ENCODE data around the gene RPUSD3.

DNA sequence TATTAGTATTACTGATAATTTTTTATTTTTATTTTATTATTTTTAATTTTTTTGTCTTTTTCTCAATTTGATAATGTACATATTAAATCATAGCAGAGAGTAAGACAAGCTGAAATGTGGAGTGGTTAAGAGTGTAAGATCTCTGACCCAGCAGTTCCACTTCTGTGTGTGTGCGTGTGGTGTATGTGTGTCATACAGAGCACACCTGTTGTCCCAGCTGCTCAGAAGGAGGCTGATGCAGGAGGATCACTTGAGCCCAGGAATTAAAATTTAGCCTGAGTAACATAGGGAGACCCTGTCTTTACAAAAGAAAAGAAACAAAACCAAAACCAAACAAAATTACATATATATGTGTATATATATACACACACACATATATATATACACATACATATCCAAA is 37.6 kb upstream of the RPUSD3 start:
- TF ChIP-seq, protein P1, sequence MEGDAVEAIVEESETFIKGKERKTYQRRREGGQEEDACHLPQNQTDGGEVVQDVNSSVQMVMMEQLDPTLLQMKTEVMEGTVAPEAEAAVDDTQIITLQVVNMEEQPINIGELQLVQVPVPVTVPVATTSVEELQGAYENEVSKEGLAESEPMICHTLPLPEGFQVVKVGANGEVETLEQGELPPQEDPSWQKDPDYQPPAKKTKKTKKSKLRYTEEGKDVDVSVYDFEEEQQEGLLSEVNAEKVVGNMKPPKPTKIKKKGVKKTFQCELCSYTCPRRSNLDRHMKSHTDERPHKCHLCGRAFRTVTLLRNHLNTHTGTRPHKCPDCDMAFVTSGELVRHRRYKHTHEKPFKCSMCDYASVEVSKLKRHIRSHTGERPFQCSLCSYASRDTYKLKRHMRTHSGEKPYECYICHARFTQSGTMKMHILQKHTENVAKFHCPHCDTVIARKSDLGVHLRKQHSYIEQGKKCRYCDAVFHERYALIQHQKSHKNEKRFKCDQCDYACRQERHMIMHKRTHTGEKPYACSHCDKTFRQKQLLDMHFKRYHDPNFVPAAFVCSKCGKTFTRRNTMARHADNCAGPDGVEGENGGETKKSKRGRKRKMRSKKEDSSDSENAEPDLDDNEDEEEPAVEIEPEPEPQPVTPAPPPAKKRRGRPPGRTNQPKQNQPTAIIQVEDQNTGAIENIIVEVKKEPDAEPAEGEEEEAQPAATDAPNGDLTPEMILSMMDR (conservative IDR thresholded peaks at IDR 0.05 in 1 of 2, IDR thresholded peaks at IDR 0.05 in 1 of 2; ENCODE audit: extremely low read depth in 1 of 2, insufficient read depth in 1 of 2, low read depth in 1 of 2, low read length in 2 of 2) = no peak
- no peak for TF ChIP-seq EZH2 (IDR thresholded peaks at IDR 0.05; ENCODE audit: borderline replicate concordance, low read length)
